CD4-positive, alpha-beta T cell treated with Interleukin-21 for 1 hour (primary cell): ENCODE measurements around the gene ORMDL3.
A peak's percentile ranks its signal among the peaks of the same experiment; 100 is the strongest.

Experiments used
- DNase-seq: peaks from one replicate; pipeline ENCODE4 v3.0.0-alpha.2; 2020

ORMDL3 gene

GRCh38 chr17:39927101-39927928, at the start of gene ORMDL3, which contains the start of gene LRRC3C:
TSS of gene ORMDL3 (minus strand) at chr17:39927601. CDS start at chr17:39924203, 3,398 bp downstream.
TSS of gene LRRC3C (plus strand) at chr17:39927732. CDS start at chr17:39941524, 13,792 bp downstream.
- DNase-seq: peak; percentile 92

- no peak for DNase-seq
Measured at GRCh38 chr17:39975801-39976200, 48.4 kb upstream of the ORMDL3 start.

- no peak for DNase-seq
Measured at GRCh38 chr17:39974433-39974832, 47.0 kb upstream of the ORMDL3 start.

GRCh38 chr17:39973496-39973895, 46.1 kb upstream of the ORMDL3 start:
- no peak for DNase-seq

GRCh38 chr17:39972271-39972670, 44.9 kb upstream of the ORMDL3 start:
- DNase-seq: no peak

- DNase-seq: no peak
Measured at GRCh38 chr17:39971076-39971603, 43.7 kb upstream of the ORMDL3 start.

- DNase-seq: no peak
Measured at GRCh38 chr17:39970157-39970692, 42.8 kb upstream of the ORMDL3 start.

- DNase-seq: no peak
Measured at GRCh38 chr17:39969375-39969774, 42.0 kb upstream of the ORMDL3 start.

- no peak for DNase-seq
Measured at GRCh38 chr17:39968761-39969160, 41.4 kb upstream of the ORMDL3 start.

GRCh38 chr17:39966771-39967170, 39.4 kb upstream of the ORMDL3 start:
- DNase-seq: no peak

GRCh38 chr17:39965017-39965699, 37.8 kb upstream of the ORMDL3 start:
- no peak for DNase-seq

GRCh38 chr17:39963829-39964228, 36.4 kb upstream of the ORMDL3 start:
- peak; percentile 34 for DNase-seq

GRCh38 chr17:39962642-39963220, 35.3 kb upstream of the ORMDL3 start, which contains the start of gene GSDMA:
TSS of gene GSDMA (plus strand) at chr17:39963004. CDS start at chr17:39965688, 2,684 bp downstream.
- DNase-seq: no peak

- DNase-seq: no peak
Measured at GRCh38 chr17:39960524-39961041, 33.2 kb upstream of the ORMDL3 start.

GRCh38 chr17:39955726-39956225, 28.4 kb upstream of the ORMDL3 start:
- no peak for DNase-seq

- DNase-seq: no peak
Measured at GRCh38 chr17:39954876-39955275, 27.5 kb upstream of the ORMDL3 start.

- no peak for DNase-seq
Measured at GRCh38 chr17:39953471-39953888, 26.1 kb upstream of the ORMDL3 start.

- peak; percentile 96 for DNase-seq
Measured at GRCh38 chr17:39952680-39953470, 25.5 kb upstream of the ORMDL3 start.

GRCh38 chr17:39951924-39952679, 24.7 kb upstream of the ORMDL3 start:
- no peak for DNase-seq

GRCh38 chr17:39950871-39951348, 23.5 kb upstream of the ORMDL3 start:
- no peak for DNase-seq

- no peak for DNase-seq
Measured at GRCh38 chr17:39949028-39949427, 21.6 kb upstream of the ORMDL3 start.
